Measurements from ENCODE around the gene TTC6.

DNA sequence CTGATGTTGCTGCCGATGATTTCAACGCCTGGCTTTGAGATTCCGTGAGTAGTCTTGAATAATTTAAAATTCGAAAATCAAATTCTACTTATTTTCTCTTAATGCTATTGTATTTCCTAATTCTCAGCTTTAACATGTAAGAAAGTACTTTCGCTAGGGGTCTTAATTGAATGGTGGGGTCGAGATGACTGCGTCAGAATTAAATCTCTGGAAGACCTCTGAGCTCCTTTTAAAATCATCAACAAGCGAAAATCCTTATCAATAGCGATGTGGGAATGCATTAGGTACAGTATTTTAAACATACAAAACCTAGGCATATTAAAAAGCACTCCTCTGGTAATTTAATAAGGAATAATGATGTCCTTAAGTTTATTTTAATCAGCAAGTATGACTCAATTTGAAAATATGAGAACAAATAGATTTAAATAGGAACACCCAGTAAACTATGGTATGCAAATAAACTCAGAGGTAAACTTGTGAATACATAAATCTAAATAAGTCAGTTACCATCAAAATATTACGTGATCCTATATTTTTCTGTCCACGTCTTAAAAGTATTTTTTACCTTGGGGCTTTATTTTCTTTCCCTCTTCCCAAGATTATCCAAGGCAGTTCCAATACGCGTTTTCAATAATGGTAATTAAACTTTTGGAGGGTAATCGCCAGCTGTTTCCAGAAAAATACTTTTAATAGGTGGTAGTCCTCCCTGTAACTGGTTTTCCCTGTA lies 1.8 kb upstream of the TTC6 start:
- no peak for TF ChIP-seq GATA3 (IDR thresholded peaks at IDR 0.05; ENCODE audit: low read depth, low read length)
- TF ChIP-seq GATA2 (IDR thresholded peaks at IDR 0.05; ENCODE audit: low read depth, low read length) = no peak

Measured in SH-SY5Y (cell line).